GM19099 (cell line): ENCODE measurements around the gene SMR3A.

ENCODE experiments used
- POLR2A ChIP-seq: IDR thresholded peaks from 3 replicates; pipeline ENCODE4 v1.6.1; 2011; ENCODE audit warnings: low read depth; ENCODE audit not compliant: insufficient read length; ENCODE audit errors: extremely low read depth

Gene SMR3A

DNA sequence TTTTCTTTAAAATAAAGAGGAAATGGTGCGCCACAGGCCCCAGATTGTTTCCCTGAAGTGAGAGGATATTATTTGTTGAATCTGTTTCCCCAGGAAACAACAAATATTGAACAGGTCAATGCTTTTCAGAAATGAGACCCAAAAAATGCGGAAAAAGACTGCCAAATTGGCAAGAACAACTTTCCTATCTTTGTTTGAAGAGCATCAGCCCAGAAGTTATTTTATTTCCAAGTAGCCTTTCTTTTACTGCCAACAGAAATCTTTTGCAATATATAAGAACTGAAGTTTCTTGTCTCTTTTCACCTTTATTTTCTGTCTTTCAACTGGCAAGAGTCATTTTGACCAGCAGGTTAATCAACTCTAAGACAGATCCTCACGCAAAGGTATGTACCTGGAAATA lies at the start of gene SMR3A:
SMR3A (plus strand) TSS at position 301 of the 400 bp plus-strand sequence. CDS start 1,356 bp downstream, outside the sequence.
- no peak for TF ChIP-seq POLR2A

GRCh38 chr4:70313736-70314135 lies 46.8 kb upstream of the SMR3A start:
- TF ChIP-seq POLR2A: no peak

DNA sequence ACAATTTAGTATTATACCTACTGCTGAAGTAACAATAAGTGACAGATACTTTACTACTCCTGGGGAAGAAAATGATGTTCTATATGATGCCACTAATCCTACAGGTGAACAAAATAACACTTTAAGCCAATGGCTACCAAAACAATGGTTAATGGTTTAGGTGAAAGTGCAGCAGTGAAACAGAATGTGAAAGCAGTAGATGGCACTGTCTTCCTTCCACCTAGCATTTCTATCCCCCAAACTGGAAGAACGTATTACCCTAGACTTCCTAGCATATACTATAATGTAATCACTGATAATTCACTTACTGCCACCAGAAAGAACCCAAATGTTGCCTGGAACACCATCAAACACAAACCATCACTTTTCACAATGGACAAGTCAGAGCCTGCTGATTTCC lies 44.6 kb upstream of the SMR3A start:
- TF ChIP-seq POLR2A: no peak

GRCh38 chr4:70326052-70326451 lies 34.5 kb upstream of the SMR3A start:
- no peak for TF ChIP-seq POLR2A

DNA sequence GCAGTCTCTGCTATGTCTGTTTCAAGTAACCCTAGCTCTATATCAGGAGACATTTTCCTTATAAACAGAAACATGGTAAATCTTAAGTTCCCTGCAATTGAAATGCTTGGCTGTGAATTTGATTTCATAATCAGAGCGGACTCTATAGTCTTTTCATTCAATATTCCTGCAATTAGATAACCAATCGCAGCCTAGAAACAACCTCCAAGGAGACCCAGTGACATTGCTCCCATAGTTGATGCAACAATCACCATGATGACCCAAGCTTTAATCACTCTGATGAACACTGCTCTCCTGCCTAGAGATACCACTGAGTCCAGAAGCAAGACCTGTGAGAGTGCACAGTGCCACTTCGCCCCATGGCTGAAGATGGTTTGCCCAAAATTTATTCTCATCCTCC lies 25.9 kb upstream of the SMR3A start, which contains the start of gene CABS1:
CABS1 (plus strand) TSS at position 301 of the 400 bp plus-strand sequence; CDS start at position 360, 59 bp downstream.
- TF ChIP-seq POLR2A: no peak

- no peak for TF ChIP-seq POLR2A
Measured at GRCh38 chr4:70336043-70336442, 24.5 kb upstream of the SMR3A start.

DNA sequence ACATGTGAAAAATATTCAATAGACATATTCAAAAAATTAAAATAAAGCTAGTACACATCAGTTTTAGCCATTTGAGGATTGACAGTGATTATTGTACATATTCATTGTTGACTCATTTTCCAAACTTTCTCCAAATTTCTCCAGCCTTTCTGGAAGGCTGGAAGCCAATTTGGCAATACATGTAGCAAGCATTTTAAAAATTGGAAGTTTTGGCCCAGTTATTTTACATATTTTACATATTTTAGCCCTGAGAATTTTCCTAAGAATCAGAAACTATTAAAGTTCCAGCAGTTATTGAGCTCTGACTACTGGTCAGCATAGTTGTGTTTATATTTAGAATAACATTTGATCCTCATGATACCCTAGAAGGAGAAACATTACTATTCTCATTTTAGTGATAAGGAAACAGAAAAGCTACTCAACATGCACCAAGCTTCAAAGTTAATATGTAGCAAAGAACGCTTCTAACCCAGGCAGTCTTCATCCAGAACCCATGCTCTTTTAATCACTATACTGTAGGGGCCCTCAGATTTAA lies 22.6 kb upstream of the SMR3A start:
- TF ChIP-seq POLR2A: no peak

DNA sequence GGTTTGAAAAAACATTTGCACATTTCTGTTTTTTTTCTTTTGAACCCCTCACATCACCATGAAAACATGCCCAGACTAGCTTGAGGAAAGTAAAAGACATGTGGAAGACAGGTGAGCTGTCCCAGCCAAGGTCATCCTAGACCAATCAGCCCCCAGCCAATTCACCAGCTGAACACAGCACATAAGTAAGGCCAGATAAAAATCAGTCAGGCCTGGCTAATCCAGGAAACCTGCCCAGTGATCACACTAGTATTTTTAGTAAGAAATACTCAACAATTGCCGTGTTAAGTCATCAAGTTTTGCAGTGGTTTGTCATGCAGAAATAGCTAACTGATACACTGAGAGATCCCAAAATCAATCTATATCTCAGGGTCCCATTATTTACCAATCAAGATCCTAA lies 4.4 kb upstream of the SMR3A start:
- TF ChIP-seq POLR2A: no peak

DNA sequence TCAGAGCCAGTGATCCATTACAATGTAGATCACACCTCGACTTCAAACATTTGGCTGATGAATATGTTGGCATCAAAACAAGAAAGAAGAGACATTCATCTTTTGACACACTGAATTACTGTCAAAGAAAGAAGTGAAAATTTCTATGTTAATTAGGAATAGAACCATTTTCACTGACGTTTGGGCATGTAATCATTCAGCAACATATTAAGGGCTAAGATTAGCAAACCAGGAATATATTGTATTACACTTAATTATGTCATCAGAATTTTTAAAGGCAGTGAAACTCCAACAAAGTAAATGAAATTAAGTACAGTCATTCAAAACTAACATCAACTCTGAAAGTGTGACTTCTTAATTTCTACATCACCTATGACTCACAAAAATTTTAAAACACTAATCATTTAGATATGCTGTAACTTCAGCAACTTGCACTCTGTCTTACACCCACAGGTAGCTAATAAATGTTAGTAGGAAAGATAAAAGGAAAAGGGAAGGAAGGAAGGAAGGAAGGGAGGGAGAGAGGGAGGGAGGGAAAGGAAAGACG lies 1.4 kb upstream of the SMR3A start:
- no peak for TF ChIP-seq POLR2A

GRCh38 chr4:70364002-70364401 lies 3.4 kb downstream of the SMR3A start:
- TF ChIP-seq POLR2A: no peak

DNA sequence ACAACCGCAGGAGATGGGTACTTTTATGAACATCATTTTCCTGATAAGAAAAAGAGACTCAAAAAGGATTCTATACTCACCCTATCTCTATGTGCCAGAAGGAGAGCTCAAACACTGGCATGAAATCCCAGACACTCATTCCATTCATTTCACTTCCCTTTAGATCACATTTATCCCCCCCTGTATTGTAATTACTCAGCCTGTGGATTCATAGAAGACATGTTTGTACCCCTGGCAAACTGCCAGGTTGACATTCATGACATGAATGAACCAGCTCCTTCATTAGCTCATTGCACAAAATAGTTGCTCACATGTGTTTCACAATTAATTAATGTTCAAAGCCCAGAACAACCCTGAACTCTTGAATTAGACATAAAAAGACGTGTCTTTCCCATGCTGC lies 4.9 kb downstream of the SMR3A start:
- TF ChIP-seq POLR2A: no peak

GRCh38 chr4:70367813-70368212 lies 7.3 kb downstream of the SMR3A start:
- no peak for TF ChIP-seq POLR2A

DNA sequence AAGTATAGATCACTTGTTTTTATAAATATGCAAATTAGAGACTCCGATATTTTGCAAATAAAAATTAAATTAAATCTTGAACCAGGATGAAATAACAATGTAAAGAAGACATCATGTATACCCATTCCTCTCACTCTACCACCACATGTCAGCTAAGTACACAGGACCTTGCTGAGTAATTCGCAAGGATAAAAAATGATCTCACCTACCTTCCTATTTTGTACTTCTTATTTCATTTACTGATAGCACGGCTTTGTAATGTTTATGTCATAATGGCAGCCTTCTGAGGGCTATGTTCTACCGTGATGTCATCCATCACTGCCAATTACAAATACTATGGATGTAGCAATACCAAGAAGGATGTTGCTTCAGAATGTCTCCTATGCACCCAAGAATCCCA lies 11.4 kb downstream of the SMR3A start:
- no peak for TF ChIP-seq POLR2A

- TF ChIP-seq POLR2A: no peak
Measured at GRCh38 chr4:70372760-70373159, 12.2 kb downstream of the SMR3A start.

- no peak for TF ChIP-seq POLR2A
Measured at GRCh38 chr4:70380578-70380977, 20.0 kb downstream of the SMR3A start.

DNA sequence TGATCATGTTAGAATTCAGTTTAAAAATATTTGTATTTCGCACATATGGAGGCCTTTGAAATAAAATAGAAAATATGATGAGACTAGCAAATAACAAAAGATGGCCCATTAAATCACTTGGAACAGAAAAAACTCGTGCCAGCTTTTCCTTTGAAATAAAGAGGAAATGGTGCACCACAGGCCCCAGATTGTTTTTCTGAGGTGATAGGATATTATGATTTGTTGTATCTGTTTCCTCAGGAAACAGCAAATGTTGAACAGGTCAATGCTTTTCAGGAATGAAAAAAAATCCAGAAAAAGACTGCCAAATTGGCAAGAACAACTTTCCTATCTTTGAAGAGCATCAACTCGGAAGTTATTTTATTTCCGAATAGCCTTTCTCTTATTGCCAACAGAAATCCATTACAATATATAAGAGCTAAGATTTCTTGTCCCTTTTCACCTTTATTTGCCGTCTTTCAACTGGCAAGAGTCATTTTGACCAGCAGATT lies 22.2 kb downstream of the SMR3A start, which contains the start of gene SMR3B:
SMR3B (plus strand) TSS at position 441 of the 491 bp plus-strand sequence. CDS start 1,380 bp downstream, outside the sequence.
- no peak for TF ChIP-seq POLR2A

GRCh38 chr4:70392057-70392776 lies 31.7 kb downstream of the SMR3A start:
- no peak for TF ChIP-seq POLR2A

DNA sequence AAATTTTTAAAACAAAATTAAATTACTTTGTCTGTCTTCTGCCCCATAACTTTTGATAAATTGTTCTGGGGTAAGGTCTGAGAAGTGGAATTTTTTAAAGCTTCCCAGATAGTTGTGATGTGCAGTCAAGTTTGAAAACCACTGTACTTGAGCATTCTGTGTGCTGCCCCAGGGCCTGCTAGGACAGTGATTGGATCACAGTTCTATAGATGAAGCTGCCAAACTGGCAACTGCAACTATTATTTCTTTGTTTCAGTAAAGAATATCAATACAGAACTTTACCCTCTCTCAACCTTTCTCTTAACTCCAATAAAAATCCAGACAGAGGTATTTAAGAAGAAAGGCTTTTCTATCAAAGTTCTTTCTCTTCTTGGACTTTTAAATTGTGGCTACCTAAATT lies 37.0 kb downstream of the SMR3A start, which contains the start of gene OPRPN:
OPRPN (plus strand) TSS at position 361 of the 400 bp plus-strand sequence. CDS start 1,346 bp downstream, outside the sequence.
- TF ChIP-seq POLR2A: no peak
